C1 segment of cervical spinal cord (tissue), 14 donors: ENCODE data around the gene RBM15B.
"Not testable (repeated sequence)": the region's sequence is repeated elsewhere in the genome, so short reads cannot be mapped to it uniquely, and the experiment has no call there.

Source experiments
- DNase-seq, 14 donors: peaks; one replicate each; lab custom pipeline; 2025; lab: John Stamatoyannopoulos, UW

The RBM15B gene

GRCh38 chr3:51391075-51391565, at the start of gene RBM15B:
Gene RBM15B, plus strand, starts transcription at chr3:51391285. Its CDS starts 115 bp downstream, at chr3:51391400.
- DNase-seq = peak; percentile 73 to 98 (median 93)

GRCh38 chr3:51343918-51344687, 47.0 kb upstream of the RBM15B start:
- DNase-seq = no peak

- peak in 8 of 14 donors; percentile 7 to 74 (median 20) for DNase-seq
These were observed 40.3 kb upstream of the RBM15B start for GRCh38 chr3:51350751-51351150.

GRCh38 chr3:51353131-51353530, 38.0 kb upstream of the RBM15B start:
- DNase-seq = no peak

- DNase-seq = no peak
These were observed 37.4 kb upstream of the RBM15B start for GRCh38 chr3:51353691-51354090.

GRCh38 chr3:51354172-51354571, 36.9 kb upstream of the RBM15B start:
- no peak for DNase-seq

- no peak for DNase-seq
These were observed 36.1 kb upstream of the RBM15B start for GRCh38 chr3:51354731-51355615.

- no peak for DNase-seq
These were observed 35.0 kb upstream of the RBM15B start for GRCh38 chr3:51355891-51356578.

GRCh38 chr3:51357856-51358255, 33.2 kb upstream of the RBM15B start:
- DNase-seq = no peak

- no peak for DNase-seq
These were observed 32.1 kb upstream of the RBM15B start for GRCh38 chr3:51358981-51359380.

GRCh38 chr3:51360806-51361205, 30.3 kb upstream of the RBM15B start:
- DNase-seq = no peak

GRCh38 chr3:51361746-51362145, 29.3 kb upstream of the RBM15B start:
- DNase-seq = no peak

GRCh38 chr3:51362476-51362875, 28.6 kb upstream of the RBM15B start:
- DNase-seq = no peak

GRCh38 chr3:51368276-51368675, 22.8 kb upstream of the RBM15B start:
- DNase-seq = not testable (repeated sequence)

- DNase-seq = peak in 4 of 14 donors; percentile 10 to 27 (median 14)
These were observed 19.0 kb upstream of the RBM15B start for GRCh38 chr3:51371943-51372557.

GRCh38 chr3:51373658-51374421, 17.2 kb upstream of the RBM15B start:
- no peak for DNase-seq

- no peak for DNase-seq
These were observed 16.6 kb upstream of the RBM15B start for GRCh38 chr3:51374456-51374855.

- peak in 1 of 14 donors; percentile 34 for DNase-seq
These were observed 15.9 kb upstream of the RBM15B start for GRCh38 chr3:51375136-51375535.

- peak in 2 of 14 donors; percentile 15 to 80 for DNase-seq
These were observed 15.5 kb upstream of the RBM15B start for GRCh38 chr3:51375571-51375970.

GRCh38 chr3:51378065-51378464, 13.0 kb upstream of the RBM15B start:
- DNase-seq = no peak

- no peak for DNase-seq
These were observed 12.4 kb upstream of the RBM15B start for GRCh38 chr3:51378726-51379125.
